Loucy (cell line): ENCODE data around the gene GRM3.

Experiments used
- H2AFZ ChIP-seq: fragments of 200-600 bp; sonication (generic); 2 replicates; pipeline ENCODE4 v1.6.0; 2016; ENCODE audit warnings: antibody characterized with exemption, mild to moderate bottlenecking, low read length, moderate library complexity
- H3F3A ChIP-seq: fragments of 200-600 bp; 2 replicates; pipeline ENCODE4 v1.6.0; 2016; ENCODE audit warnings: antibody characterized with exemption, low read depth, mild to moderate bottlenecking
- H3K27me3 ChIP-seq: fragments of 200-600 bp; sonication (generic); 2 replicates; pipeline ENCODE4 v1.6.1; 2014; ENCODE audit warnings: low read length, mild to moderate bottlenecking; ENCODE audit not compliant: insufficient read depth, poor library complexity, severe bottlenecking
- H3K36me3 ChIP-seq: fragments of 200-600 bp; sonication (generic); 2 replicates; pipeline ENCODE4 v1.6.1; 2016; ENCODE audit warnings: low read length; ENCODE audit not compliant: insufficient read depth
- H3K4me1 ChIP-seq: fragments of 200-600 bp; sonication (generic); 2 replicates; pipeline ENCODE4 v1.5.1; 2014; ENCODE audit warnings: low read length, mild to moderate bottlenecking; ENCODE audit not compliant: insufficient read depth, poor library complexity, severe bottlenecking
- H3K4me2 ChIP-seq: fragments of 200-600 bp; sonication (generic); 2 replicates; pipeline ENCODE4 v1.6.0; 2014; ENCODE audit warnings: antibody characterized with exemption, low read length, low read depth, mild to moderate bottlenecking; ENCODE audit not compliant: poor library complexity, severe bottlenecking
- H3K4me3 ChIP-seq: fragments of 200-600 bp; sonication (generic); 2 replicates; pipeline ENCODE4 v1.5.1; 2014; ENCODE audit warnings: low read length, mild to moderate bottlenecking, mixed read lengths; ENCODE audit not compliant: poor library complexity, severe bottlenecking
- H3K79me2 ChIP-seq: fragments of 200-600 bp; sonication (generic); 2 replicates; pipeline ENCODE4 v1.6.1; 2014; ENCODE audit warnings: low read length; ENCODE audit not compliant: insufficient read depth
- H3K9ac ChIP-seq: fragments of 200-600 bp; sonication (generic); 2 replicates; pipeline ENCODE4 v1.6.0; 2014; ENCODE audit warnings: mild to moderate bottlenecking, low read depth, low read length, moderate library complexity; ENCODE audit not compliant: poor library complexity, severe bottlenecking
- H3K9me2 ChIP-seq: fragments of 200-600 bp; sonication (generic); replicated peaks from 2 replicates; pipeline ENCODE4 v1.6.1; 2016; ENCODE audit warnings: low read depth, low read length, mixed read lengths
- H3K9me3 ChIP-seq: fragments of 200-600 bp; sonication (generic); 2 replicates; pipeline ENCODE4 v1.6.1; 2014; ENCODE audit warnings: mild to moderate bottlenecking, antibody characterized with exemption, low read length, low read depth; ENCODE audit not compliant: insufficient read depth
- H4K20me1 ChIP-seq: fragments of 200-600 bp; sonication (generic); 2 replicates; pipeline ENCODE4 v1.6.0; 2014; ENCODE audit warnings: antibody characterized with exemption, low read length, mild to moderate bottlenecking; ENCODE audit not compliant: insufficient read depth, poor library complexity, severe bottlenecking
- EZH2phosphoT487 ChIP-seq: fragments of 200-600 bp; IDR thresholded peaks from 2 replicates; pipeline ENCODE4 v1.6.1; 2018; ENCODE audit warnings: antibody characterized with exemption, mild to moderate bottlenecking, moderate library complexity, borderline replicate concordance
- TF ChIP-seq, protein P1 (sequence below): fragments of 200-600 bp; sonication (generic); conservative IDR thresholded peaks from 2 replicates; pipeline ENCODE4 v1.5.1; 2014; ENCODE audit warnings: mild to moderate bottlenecking, antibody characterized with exemption, low read length

The GRM3 gene

DNA sequence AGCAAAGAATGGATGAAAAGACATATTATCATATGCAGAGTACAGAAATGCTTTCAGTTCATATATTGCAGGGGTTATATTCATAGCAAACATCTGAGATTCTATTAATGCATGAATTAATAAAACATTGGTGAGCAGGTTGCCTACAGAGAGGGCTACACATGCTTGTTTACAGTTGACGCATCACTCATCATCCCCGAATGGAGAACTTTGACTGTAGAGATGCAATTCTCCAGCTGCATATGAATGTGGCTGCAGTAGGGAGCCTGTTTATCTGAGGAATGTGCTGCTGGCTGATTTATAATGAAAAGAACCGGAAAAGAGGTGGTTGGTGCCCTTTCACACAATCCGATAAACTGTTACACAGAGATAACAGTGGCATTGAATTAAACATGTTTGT lies 116.5 kb downstream of the GRM3 start:
- no peaks in the 10 kb centered on the region for H3K9me3 ChIP-seq
- TF ChIP-seq EZH2phosphoT487: no peak
- TF ChIP-seq, protein P1, sequence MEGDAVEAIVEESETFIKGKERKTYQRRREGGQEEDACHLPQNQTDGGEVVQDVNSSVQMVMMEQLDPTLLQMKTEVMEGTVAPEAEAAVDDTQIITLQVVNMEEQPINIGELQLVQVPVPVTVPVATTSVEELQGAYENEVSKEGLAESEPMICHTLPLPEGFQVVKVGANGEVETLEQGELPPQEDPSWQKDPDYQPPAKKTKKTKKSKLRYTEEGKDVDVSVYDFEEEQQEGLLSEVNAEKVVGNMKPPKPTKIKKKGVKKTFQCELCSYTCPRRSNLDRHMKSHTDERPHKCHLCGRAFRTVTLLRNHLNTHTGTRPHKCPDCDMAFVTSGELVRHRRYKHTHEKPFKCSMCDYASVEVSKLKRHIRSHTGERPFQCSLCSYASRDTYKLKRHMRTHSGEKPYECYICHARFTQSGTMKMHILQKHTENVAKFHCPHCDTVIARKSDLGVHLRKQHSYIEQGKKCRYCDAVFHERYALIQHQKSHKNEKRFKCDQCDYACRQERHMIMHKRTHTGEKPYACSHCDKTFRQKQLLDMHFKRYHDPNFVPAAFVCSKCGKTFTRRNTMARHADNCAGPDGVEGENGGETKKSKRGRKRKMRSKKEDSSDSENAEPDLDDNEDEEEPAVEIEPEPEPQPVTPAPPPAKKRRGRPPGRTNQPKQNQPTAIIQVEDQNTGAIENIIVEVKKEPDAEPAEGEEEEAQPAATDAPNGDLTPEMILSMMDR: no peak

DNA sequence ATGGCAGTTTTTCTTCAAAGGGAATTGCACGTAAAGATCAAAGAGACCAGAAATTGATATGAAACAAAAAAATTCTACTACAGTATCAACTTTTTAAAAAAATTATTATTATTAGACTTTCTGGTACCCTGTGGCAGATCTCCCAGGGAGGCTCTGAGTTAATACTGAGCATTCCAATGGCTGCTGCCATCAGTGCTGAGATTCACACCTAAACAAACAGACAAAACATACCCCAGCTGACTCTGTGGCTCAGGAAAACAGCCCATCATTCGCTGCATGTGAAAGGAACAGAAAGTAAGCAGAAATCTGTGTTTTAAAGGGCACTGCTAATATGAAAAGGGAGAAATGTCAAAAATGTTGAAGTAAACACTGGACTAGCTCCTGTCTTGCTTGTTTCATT lies 118.4 kb downstream of the GRM3 start:
- no peaks in the 10 kb centered on the region for H3F3A ChIP-seq
- no peak overlapping the region for H3K9ac ChIP-seq
- no peak overlapping the region for H3K4me3 ChIP-seq
- H3K9me2 ChIP-seq: no peaks in the 10 kb centered on the region
- H3K9me3 ChIP-seq: no peaks in the 10 kb centered on the region
- no peak overlapping the region for H2AFZ ChIP-seq
- no peaks in the 10 kb centered on the region for H3K36me3 ChIP-seq
- H3K27me3 ChIP-seq: no peaks in the 10 kb centered on the region
- H3K79me2 ChIP-seq: no peaks in the 10 kb centered on the region
- no peaks in the 10 kb centered on the region for H4K20me1 ChIP-seq
- TF ChIP-seq, protein P1: no peak
- TF ChIP-seq EZH2phosphoT487: no peak
- H3K4me2 ChIP-seq: no peak overlapping the region
- no peaks in the 10 kb centered on the region for H3K4me1 ChIP-seq

More for the DNA sequence above, 116.5 kb downstream of the GRM3 start:
- no peaks in the 10 kb centered on the region for H3K79me2 ChIP-seq
- H3K4me2 ChIP-seq: no peak overlapping the region
- no peaks in the 10 kb centered on the region for H3K9me2 ChIP-seq
- no peak overlapping the region for H3K4me3 ChIP-seq
- H4K20me1 ChIP-seq: no peaks in the 10 kb centered on the region
- H3K9ac ChIP-seq: no peak overlapping the region
- H3K4me1 ChIP-seq: no peaks in the 10 kb centered on the region
- H2AFZ ChIP-seq: no peak overlapping the region
- H3F3A ChIP-seq: no peaks in the 10 kb centered on the region
- no peaks in the 10 kb centered on the region for H3K27me3 ChIP-seq
- no peaks in the 10 kb centered on the region for H3K36me3 ChIP-seq

DNA sequence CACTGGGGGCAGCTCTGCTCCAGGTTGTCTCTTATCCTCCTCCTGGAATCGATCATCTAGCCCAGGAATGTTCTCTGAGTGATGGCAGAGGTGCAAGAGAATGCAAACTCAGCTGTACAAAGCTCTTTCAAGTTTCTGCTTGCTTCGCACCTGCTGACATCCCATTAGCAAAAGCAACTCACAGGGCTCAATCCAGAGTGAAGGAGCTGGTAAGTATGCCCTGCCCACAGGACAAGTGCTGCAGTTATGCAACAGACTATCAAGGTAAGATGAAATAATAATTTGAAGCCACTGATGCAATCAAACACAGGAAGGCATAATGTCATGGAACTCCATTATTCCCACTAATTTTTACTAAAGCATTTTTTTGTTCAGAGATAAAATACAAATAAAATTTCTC lies 122.2 kb downstream of the GRM3 start:
- Histone ChIP-seq H3K27me3 (no peaks in the 10 kb centered on the region), H3K4me1 (no peaks in the 10 kb centered on the region), H3K4me3 (no peak overlapping the region), H2AFZ (no peak overlapping the region), H3K36me3 (no peaks in the 10 kb centered on the region), H3K79me2 (no peaks in the 10 kb centered on the region), H3K9me2 (no peaks in the 10 kb centered on the region), H3K9me3 (no peaks in the 10 kb centered on the region), H3F3A (no peaks in the 10 kb centered on the region), H3K4me2 (no peak overlapping the region), H3K9ac (no peak overlapping the region), H4K20me1 (no peaks in the 10 kb centered on the region)
- TF ChIP-seq EZH2phosphoT487: no peak
- TF ChIP-seq, protein P1: no peak
